ENCODE measurements around the gene CES3.
A peak's percentile ranks its signal among the peaks of the same experiment; 100 is the strongest.

CES3 gene

DNA sequence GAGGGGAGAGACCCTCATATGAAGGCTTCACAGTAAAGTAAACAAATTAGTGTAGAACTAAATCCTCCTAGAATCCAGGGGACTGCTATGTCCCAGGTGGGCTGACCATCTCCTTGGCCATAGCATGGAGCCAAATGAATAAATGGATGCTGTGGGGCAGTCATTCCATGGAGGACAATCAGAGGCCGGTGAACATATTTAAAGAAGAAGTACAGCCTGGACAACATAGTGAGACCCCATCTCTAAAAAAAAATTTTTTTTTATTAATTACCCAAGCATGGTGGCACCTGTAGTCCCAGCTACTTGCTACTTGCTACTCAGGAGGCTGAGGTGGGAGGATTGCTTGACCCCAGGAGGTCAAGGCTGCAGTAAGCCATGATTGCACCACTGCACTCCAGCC is 62.6 kb downstream of the CES3 start:
- no peak overlapping the region for H3K27ac ChIP-seq (ENCODE audit: extremely low read depth, low read depth, low read length)
- TF ChIP-seq ZNF121 (tag by site-specific recombination; IDR thresholded peaks at IDR 0.05) (peak; percentile 54; the same call in 1 of the 2 replicates), ZBTB17 (tag by site-specific recombination; IDR thresholded peaks at IDR 0.05) (no peak)
- TF ChIP-seq, protein P1, sequence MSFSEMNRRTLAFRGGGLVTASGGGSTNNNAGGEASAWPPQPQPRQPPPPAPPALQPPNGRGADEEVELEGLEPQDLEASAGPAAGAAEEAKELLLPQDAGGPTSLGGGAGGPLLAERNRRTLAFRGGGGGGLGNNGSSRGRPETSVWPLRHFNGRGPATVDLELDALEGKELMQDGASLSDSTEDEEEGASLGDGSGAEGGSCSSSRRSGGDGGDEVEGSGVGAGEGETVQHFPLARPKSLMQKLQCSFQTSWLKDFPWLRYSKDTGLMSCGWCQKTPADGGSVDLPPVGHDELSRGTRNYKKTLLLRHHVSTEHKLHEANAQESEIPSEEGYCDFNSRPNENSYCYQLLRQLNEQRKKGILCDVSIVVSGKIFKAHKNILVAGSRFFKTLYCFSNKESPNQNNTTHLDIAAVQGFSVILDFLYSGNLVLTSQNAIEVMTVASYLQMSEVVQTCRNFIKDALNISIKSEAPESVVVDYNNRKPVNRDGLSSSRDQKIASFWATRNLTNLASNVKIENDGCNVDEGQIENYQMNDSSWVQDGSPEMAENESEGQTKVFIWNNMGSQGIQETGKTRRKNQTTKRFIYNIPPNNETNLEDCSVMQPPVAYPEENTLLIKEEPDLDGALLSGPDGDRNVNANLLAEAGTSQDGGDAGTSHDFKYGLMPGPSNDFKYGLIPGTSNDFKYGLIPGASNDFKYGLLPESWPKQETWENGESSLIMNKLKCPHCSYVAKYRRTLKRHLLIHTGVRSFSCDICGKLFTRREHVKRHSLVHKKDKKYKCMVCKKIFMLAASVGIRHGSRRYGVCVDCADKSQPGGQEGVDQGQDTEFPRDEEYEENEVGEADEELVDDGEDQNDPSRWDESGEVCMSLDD (tag by site-specific recombination; IDR thresholded peaks at IDR 0.05), result no peak
- CTCF ChIA-PET, result interaction anchor here (8.0 to 13.3 kb wide), 2 partner anchors 77 to 131 kb away, joined by 104 to 155 read pairs; no protein-coding TSS in a partner anchor

More for the DNA sequence above, 62.6 kb downstream of the CES3 start:
- H3K4me3 ChIP-seq (ENCODE audit: low read depth, low read length), result no peak overlapping the region
- H3K4me1 ChIP-seq (ENCODE audit: control insufficient read depth, insufficient read depth, low read length), result peaks cover 5% of the 10 kb centered on the region; the same call in 1 of the 2 replicates
- H3K36me3 ChIP-seq (ENCODE audit: control insufficient read depth in 2 of 2, insufficient read depth in 1 of 2, low read length in 2 of 2), result no peaks in the 10 kb centered on the region
- POLR2A ChIA-PET, result no interaction called here
- no peaks in the 10 kb centered on the region for H3K9me3 ChIP-seq (ENCODE audit: control insufficient read depth, insufficient read depth, low read depth, low read length)

Measured in HEK293 (cell line).